EH (cell line): ENCODE measurements around the gene KIAA0753.

ENCODE experiments used
- DNase-seq: peaks from one replicate; pipeline ENCODE4 v3.0.0-alpha.2; 2015; ENCODE audit warnings: low read depth

Gene KIAA0753

DNA sequence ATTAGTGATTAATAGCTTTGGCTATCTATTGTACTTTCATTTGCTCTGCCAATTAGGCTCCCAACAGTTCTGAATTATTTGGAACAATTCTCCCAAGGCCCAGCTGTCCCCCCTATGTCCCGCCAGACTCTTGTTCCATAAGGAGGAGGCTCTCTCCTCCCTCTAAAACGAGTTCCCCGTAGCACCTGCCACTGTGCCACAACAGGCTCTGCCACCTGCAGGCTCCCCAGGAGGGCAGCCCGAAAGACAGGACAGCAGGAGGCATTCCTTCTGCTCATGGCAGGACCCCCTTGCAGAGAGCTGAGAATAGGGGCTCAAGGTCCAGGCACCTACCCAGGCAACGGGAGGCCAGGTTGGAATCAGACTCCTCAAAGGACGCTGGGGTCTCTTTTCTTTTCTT, 93.2 kb downstream of the KIAA0753 start:
- DNase-seq: no peak

DNA sequence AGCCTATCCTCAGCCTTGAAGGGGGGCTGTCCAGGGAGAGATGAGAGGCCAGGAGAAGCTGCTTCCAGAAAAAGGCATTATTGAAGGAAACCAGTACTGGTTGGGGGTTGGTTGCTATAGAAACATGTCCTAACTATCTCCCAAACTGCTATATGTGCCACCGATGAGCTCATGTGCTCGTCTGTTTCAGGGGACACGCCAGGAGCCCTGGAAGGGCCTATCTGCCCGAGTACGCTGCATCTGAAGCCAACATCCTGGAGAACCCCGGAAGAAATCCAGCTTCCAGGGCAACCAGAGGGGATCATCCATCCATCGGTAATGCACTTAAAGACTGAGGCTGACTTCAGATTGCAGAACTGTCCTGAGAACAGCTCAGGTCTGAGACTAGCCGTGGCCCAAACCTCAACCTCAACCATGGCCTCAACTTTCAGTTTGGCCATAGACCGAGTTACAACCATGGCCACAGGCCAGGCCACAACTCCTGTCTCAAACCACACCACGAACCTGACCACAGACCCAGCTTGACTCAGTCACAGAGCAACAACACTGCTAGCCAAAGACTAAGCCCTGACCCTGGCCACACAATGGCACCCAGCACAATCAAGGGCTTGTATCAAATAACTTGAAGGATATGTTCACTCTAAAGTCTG, 94.3 kb downstream of the KIAA0753 start:
- peak; percentile 41 for DNase-seq

DNA sequence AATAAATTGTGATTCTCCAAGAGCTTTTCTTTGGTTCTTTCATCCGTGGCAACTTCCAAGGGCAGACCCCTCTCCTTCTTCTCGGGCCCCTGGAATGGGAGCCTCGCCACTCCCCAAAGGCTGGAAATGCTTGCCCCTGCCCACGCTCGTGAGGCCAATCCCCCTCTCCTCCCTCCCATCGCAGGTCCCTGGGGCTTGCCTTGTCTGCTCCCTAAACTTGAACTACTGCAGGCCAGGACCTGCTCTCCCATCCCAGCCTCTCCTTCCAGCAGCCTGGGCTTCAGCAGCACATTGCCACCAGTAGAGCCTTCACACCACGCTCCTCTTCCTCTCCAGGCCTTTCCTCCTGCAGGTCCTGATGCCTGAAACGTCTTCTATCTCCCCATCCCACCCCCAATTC, 95.2 kb downstream of the KIAA0753 start:
- no peak for DNase-seq

DNA sequence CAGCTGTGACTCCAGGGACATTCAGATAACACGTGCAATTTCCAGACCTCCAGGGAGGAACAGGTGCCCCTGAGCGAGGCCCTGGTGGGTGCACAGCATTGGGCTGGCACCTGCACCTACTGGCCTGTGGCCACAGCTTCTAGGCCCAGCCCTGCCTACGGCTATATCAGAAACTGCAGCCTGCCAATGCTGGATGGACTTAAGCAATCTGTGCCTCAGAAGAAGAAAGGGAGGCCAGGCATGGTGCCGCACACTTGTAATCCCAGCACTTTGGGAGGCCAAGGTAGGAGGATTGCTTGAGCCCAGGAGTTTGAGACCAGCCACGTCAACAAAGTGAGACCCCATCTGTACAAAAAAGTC, 96.5 kb downstream of the KIAA0753 start:
- DNase-seq: no peak

DNA sequence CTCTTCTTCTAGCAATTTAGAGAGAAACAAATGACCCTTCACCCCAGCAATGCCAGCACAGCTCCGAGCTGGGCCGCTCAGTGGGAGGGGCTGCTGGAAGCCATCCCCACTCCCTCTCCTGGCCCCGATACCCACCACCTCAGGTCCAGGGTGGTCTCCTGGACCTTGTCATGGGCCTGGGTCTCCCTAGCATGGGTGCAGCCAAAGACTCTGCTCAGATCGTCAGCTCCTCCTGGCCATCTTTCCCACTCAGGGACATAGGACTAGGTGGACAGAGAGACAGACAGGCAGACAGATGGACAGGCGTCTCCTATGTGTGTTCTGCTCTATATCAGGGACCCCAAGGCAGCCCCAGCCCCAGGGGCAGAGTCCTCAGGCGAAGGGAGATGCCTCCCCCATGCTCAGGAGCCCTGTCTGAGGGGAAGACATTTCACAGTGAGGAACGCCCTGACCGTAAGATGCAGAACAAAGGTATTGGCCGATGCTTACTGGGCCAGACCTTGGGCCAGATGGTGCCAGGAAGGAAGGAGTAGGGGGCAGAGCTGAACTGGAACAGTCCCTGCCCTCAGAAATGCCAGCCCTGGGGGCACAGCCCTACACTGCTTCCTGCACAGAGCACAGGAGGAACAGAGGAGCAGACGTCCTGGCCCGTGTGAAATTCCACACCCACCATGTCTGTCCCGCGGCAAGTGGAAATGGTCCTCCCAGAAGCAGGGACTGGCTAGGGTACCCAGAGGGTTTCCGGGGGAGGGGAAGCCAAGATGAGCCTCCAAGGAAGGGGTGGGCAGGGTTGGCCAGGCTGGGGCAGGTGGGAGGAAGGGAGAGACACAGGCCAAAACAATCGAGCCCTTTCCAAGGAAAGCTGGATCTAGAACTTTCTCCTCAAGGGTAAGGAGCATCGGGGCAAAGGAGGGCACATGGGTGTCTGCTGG, 97.2 kb downstream of the KIAA0753 start:
- no peak for DNase-seq

DNA sequence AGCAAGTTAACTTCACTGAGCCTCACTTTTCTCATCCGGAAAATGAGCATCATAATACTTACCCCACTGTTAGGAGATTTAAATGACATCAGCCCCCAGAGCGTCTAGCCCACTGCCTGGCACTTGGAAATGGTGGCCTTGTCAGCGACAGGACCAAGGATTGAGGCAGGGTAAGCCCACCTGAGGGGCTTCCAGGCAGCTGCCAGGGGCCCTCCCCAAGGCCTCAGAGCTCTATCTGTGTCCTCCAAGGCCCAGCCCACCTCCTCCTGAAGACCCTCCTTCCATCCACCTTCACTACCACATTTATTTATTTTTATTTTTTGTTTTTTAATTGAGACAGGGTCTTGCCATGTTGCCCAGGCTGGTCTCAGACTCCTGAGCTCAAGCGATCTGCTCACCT, 97.9 kb downstream of the KIAA0753 start:
- no peak for DNase-seq

DNA sequence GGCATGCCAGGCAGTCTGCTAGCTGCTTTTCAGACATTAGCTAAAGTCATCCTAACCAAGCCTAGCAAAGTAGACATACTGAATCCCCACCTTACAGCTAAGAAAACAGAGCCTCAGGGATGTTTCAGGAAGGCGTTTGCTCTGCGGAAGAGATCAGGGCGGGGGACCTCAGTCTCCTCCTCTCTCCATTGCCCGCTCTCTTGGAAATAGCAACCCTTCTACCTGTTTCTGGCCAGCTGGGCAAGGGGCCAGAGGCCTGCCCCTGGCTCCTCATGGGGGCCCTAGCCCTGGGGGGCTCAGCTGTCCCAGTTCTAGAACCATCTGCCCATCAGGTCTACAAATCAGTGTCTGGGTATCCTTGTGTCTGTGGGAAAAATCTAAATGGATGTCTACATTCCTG, 98.6 kb downstream of the KIAA0753 start:
- DNase-seq: no peak

DNA sequence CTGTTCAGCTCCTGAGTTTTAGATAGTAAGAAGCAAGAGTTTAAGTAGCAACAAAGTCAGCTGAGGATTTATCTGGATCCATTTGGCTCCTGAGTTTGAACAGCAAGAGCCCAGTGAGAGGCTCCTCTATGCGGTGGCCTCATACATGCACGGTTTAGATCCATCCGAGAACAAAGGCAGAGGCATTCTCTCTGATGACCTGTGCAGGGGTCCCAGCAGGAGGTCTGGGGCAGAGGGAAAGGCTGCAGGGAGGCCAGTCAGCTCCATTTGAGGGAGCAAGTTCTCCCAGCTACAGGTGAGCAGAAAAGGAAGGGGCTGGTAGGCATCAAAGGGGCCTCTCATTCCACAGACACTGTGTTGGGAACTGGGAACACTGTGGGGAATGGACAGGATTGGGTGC, 100.6 kb downstream of the KIAA0753 start:
- DNase-seq: no peak

DNA sequence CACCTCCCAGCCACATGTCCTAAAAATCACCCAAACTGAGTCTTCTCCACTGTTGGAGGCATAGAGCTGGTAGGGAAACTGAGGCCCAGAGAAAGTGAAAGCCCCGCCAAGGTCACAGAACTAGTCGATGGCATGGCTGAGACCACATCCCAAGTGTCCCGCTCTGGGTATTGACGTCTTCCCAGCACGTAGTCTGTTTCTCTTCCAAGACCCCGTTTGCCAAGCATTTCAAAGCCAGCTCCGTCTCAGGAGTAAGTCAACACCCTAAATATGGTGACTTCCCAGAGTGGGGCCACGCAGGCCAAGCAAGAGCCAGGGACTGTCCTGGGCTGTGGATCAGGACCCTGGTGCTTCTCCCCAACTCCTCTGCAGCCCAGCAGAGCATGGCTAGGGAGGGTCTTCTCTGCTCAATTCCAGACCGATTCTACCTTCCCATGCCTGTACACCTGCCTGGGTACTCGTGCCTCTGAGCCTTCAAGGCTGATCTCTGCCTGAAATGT, 103.9 kb downstream of the KIAA0753 start:
- no peak for DNase-seq

DNA sequence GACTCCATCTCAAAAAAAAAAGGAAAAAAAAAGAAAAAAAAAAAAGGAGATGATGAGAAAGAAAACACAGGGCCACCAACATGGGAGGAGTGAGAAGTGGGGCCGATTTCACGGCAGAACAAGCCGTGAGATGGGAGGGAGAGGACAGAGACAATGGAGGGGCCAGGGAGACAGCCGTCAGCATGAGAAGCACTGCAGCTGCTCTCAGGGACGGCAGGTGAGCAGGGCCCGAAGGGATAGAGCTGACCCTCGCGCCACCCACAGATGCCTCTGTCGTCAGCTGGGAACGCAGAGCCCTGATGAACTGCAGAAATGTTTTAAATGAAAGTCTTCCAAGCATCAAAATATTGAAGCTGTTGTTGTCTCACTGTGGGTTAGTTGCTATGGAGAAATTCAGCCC, 104.5 kb downstream of the KIAA0753 start:
- DNase-seq: no peak

DNA sequence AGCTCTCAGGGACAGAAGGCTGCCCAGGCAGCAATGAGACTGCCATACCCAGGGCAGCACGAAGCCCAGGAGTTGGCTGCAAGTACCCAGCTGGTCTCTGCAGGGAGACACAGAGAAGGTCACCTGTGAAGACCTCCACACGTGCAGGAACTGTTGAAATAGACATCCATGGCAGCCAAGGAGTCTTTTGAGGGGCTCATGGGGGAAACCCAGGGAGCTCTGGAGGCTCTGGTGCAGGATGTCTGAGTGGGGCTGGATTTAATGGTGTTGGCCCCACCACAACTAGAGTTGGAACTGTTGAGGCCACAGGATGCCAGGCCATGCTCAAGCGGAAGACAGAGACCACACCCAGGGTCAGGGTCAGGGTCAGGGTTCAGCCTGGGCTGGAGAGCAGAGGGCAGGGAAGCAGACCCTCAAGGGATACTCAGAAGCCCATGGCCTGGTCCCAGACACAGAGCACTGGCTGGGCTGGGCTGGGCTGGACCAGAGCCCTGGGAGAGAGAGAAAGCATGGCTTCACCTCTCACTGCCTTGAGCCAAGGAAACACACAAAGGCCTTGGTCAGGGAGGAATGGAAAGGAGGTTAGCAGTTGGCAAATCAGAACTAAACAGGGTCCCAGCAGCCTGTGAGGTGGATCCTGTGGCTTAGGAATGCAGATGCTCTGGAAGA, 105.5 kb downstream of the KIAA0753 start:
- DNase-seq: no peak

DNA sequence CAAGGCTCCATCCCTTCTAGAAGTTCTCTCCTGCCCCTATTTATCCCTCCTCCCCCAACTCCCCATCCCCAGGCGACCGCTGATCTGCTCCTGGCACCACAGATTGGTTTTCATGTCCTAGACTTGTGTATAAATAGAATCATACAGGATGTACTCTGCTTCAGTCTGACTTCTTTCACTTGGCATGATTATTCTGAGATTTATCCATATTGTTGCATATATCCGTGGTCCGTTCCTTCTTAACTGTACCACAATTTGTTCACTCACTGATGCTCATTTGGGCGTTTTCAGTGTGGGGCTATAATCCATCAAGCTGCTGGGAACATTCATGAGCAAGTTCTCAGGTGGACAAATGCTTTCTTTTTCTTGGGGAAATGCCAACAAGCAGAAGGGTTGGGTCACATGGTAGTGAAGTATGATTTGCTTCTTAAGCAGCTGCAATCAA, 108.0 kb downstream of the KIAA0753 start:
- no peak for DNase-seq

DNA sequence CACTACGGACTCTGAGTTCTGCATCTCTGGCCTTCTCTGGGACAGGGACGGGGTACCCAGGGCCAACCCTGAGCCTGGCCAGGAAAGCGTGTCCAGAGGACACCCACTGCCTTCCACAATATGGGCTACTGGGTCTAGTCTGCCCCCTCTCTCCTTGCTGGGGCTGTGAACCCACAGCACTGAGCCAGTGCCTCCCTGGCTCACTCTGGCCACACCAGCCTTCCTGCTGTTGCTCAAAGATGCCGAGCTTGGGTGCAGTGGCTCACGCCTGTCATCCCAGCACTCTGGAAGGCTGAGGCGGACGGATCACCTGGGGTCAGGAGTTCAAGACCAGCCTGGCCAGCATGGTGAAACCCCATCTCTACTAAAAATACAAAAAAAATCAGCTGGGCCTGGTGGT, 108.9 kb downstream of the KIAA0753 start:
- DNase-seq: no peak

DNA sequence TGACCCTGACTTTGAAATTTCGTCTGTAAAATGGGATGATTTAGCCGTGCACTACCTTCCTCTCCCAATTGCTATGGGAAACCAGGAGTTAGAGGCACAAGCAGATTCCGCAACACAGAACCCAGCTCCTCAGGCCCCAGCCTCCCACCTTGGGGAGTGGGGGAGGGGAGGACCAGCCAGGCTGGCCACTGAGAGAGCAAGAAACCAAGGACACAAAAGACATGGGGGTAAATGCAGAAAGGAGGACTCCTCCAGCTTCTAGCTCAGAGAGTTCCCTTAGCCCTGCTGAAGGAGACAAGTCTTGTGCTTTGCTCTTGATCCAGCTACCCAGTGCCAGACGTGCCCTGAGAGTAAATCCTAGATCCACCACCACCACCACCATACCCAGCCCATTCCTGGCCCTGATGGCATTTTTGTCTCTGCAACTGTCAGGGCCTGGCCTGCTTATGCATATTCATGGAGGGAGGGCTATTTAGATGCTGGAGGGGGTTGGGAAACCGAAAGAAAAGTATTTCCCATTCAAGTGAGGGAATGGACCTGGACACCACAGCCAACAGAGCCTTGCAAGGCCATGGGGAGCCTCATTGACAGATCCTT, 110.1 kb downstream of the KIAA0753 start:
- no peak for DNase-seq

DNA sequence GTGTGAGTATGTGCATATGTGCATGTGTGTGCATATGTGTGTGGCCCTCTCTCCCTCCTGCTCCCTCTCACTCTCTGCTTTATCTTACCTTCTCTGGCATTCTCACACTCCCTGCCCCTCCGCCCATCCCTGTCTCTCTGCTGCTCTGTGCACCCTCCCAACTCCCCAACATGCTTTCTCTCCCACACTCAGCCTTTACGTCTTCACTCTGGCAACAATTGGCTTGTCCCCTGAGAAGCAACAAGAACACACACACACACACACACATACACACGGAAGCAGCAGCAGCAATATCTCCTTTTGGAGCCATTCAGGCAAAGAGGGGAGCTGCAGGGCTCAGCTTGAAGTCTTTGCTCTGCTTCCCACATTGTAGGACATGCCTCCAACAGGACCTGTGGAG, 112.0 kb downstream of the KIAA0753 start:
- no peak for DNase-seq
